ENCODE results near the gene RGS9BP. TPM values are rescaled to one million over a fixed set of nuclear protein-coding genes. Genes with fewer than 3 reads are reported as not detected.

RGS9BP gene
- total RNA-seq, 2 experiments from 2014 or later, result 0.14 TPM; not detected in 1

DNA sequence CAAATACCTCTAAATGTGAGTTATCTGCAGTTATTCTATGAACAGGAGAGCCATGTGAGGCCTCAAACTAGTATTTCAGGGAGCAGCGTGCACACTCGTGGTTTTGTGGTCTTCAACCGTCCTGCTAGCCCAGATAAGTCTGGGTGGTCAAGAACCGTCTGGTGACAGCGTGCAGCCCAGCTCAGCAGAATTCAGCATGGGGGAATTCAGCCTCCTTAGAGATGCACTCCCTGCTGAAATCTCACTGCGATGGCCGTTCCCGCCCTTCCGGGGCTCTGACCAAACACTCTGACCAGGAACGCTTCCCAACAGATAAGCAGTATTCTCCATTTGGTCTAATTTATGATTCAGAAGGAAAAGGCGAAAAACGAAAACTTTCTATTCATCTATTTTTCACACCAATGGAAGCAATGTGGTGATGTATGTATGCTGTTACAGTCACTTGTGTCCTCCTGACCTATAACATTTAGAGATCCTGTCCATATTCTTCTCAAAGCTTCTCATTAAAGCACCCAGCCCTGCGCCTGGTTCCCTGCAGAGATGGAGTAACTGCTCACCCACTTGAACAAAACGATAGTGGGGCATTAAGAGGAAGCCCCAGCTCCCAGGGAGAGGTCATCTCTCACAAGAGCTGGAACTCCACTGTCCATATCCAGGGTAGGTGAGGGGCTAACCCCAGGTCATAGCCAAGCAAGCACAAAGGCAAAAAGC is 3.6 kb upstream of the RGS9BP start:
- peak overlapping the region; percentile 94 for H3K4me3 Mint-ChIP-seq
- no peaks in the 10 kb centered on the region for H3K9me3 ChIP-seq (ENCODE audit: control insufficient read depth in 1 of 2, insufficient read depth in 1 of 2, low read length in 2 of 2)
- peaks cover under 1% of the 10 kb centered on the region for H3K36me3 ChIP-seq (ENCODE audit: insufficient read depth, low read length)
- DNase-seq (no peak), ATAC-seq (ENCODE audit: poor library complexity) (no peak)
- H3K4me3 ChIP-seq (ENCODE audit: low read length), result no peak overlapping the region
- H3K27me3 Mint-ChIP-seq, result peaks cover 1% of the 10 kb centered on the region
- H3K4me1 ChIP-seq (ENCODE audit: insufficient read depth, low read length), result peaks cover 58% of the 10 kb centered on the region
- ChIA-PET CTCF (interaction anchor here (0.8 kb wide), 1 partner anchor 10 kb away, joined by 3 read pairs; no protein-coding TSS in a partner anchor), POLR2A (no interaction called here)
- peaks cover 55% of the 10 kb centered on the region for H3K4me1 Mint-ChIP-seq (ENCODE audit: low read depth)
- intact Hi-C loops (cut with DNase I, micrococcal nuclease), result loop anchor here in 1 of 2 experiments (5.0 to 10.0 kb wide), 5 partner anchors 70 to 505 kb away; partner anchors contain the start of genes DPY19L3, GPATCH1 and ZNF507
- H3K27ac Mint-ChIP-seq, result no peak overlapping the region
- H3K36me3 Mint-ChIP-seq (ENCODE audit: low read depth), result peaks cover 25% of the 10 kb centered on the region
- TF ChIP-seq, protein P1, sequence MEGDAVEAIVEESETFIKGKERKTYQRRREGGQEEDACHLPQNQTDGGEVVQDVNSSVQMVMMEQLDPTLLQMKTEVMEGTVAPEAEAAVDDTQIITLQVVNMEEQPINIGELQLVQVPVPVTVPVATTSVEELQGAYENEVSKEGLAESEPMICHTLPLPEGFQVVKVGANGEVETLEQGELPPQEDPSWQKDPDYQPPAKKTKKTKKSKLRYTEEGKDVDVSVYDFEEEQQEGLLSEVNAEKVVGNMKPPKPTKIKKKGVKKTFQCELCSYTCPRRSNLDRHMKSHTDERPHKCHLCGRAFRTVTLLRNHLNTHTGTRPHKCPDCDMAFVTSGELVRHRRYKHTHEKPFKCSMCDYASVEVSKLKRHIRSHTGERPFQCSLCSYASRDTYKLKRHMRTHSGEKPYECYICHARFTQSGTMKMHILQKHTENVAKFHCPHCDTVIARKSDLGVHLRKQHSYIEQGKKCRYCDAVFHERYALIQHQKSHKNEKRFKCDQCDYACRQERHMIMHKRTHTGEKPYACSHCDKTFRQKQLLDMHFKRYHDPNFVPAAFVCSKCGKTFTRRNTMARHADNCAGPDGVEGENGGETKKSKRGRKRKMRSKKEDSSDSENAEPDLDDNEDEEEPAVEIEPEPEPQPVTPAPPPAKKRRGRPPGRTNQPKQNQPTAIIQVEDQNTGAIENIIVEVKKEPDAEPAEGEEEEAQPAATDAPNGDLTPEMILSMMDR (IDR thresholded peaks at IDR 0.05), result no peak
- no peaks in the 10 kb centered on the region for H3K9me3 Mint-ChIP-seq
- H3K27me3 ChIP-seq (ENCODE audit: control insufficient read depth in 1 of 2, insufficient read depth in 2 of 2, low read length in 2 of 2), result peaks cover 4 to 5% of the 10 kb centered on the region in 2 experiments
- H3K27ac ChIP-seq (ENCODE audit: low read depth in 1 of 2, low read length in 2 of 2), result no peak overlapping the region

DNA sequence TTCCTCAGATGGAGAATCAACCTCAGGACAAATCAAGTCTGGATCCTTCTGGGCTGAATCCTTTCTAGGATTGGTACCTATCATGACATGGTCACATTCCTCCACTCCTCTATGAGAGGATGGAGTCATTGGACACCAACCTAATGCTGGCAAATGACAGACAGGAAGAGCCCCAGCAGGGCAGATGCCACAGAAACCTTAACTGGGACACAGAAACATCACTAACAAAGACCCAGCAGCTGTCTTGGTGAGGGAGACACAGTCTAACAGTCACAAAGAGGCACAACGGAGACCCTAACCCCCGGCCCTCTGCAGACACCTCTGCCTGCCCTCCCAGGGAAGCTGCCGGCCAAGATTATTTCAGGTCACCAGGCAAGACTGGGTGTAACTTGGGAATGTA is 2.8 kb upstream of the RGS9BP start:
- peaks cover 24% of the 10 kb centered on the region for H3K36me3 Mint-ChIP-seq (ENCODE audit: low read depth)
- TF ChIP-seq, protein P1 (IDR thresholded peaks at IDR 0.05), result no peak
- H3K27me3 Mint-ChIP-seq, result peaks cover 8% of the 10 kb centered on the region
- Histone ChIP-seq H3K9me3 (ENCODE audit: control insufficient read depth in 1 of 2, insufficient read depth in 1 of 2, low read length in 2 of 2) (no peaks in the 10 kb centered on the region), H3K36me3 (ENCODE audit: insufficient read depth, low read length) (no peaks in the 10 kb centered on the region), H3K4me1 (ENCODE audit: insufficient read depth, low read length) (peaks cover 60% of the 10 kb centered on the region), H3K27me3 (ENCODE audit: control insufficient read depth in 1 of 2, insufficient read depth in 2 of 2, low read length in 2 of 2) (peaks cover 10 to 13% of the 10 kb centered on the region in 2 experiments), H3K4me3 (ENCODE audit: low read length) (no peak overlapping the region), H3K27ac (ENCODE audit: low read depth in 1 of 2, low read length in 2 of 2) (no peak overlapping the region)
- ChIA-PET CTCF (interaction anchor here (1.3 kb wide), 1 partner anchor 40 kb away, joined by 3 read pairs; no protein-coding TSS in a partner anchor), POLR2A (no interaction called here)
- H3K4me1 Mint-ChIP-seq (ENCODE audit: low read depth), result peaks cover 61% of the 10 kb centered on the region
- intact Hi-C loops (cut with DNase I, micrococcal nuclease), result loop anchor here in 1 of 2 experiments (5.0 to 10.0 kb wide), 5 partner anchors 71 to 504 kb away; partner anchors contain the start of genes DPY19L3, GPATCH1 and ZNF507
- H3K4me3 Mint-ChIP-seq, result peak overlapping the region; percentile 94
- H3K27ac Mint-ChIP-seq, result no peak overlapping the region
- no peak for DNase-seq
- ATAC-seq (ENCODE audit: poor library complexity), result no peak
- no peaks in the 10 kb centered on the region for H3K9me3 Mint-ChIP-seq

DNA sequence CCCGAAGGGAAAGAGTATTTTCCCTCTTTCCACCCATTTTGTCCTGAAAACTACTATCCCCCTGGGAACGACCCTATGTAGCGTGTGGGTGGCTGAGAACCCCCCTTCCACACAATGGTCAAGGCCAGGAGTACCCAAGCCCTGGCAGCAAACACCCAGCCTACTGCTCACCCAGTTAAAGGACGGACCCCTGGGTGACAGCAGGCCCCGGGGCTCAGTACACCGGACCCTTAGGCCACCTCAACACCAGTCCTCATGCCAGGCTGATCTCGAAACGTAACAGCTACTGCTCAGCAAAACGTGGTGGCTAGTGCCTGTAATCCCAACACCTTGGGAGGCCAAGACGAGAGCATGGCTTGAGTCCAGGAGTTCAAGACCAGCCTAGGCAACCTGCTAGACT is 2.1 kb upstream of the RGS9BP start:
- Histone ChIP-seq H3K27ac (ENCODE audit: low read depth in 1 of 2, low read length in 2 of 2) (no peak overlapping the region), H3K36me3 (ENCODE audit: insufficient read depth, low read length) (no peaks in the 10 kb centered on the region), H3K4me1 (ENCODE audit: insufficient read depth, low read length) (peaks cover 60% of the 10 kb centered on the region), H3K27me3 (ENCODE audit: control insufficient read depth in 1 of 2, insufficient read depth in 2 of 2, low read length in 2 of 2) (peaks cover 14 to 16% of the 10 kb centered on the region in 2 experiments), H3K9me3 (ENCODE audit: control insufficient read depth in 1 of 2, insufficient read depth in 1 of 2, low read length in 2 of 2) (no peaks in the 10 kb centered on the region), H3K4me3 (ENCODE audit: low read length) (peak overlapping the region; percentile 89)
- peaks cover 61% of the 10 kb centered on the region for H3K4me1 Mint-ChIP-seq (ENCODE audit: low read depth)
- intact Hi-C loops (cut with DNase I, micrococcal nuclease), result loop anchor here in 1 of 2 experiments (5.0 to 10.0 kb wide), 5 partner anchors 71 to 504 kb away; partner anchors contain the start of genes DPY19L3, GPATCH1 and ZNF507
- peak overlapping the region; percentile 79 for H3K27ac Mint-ChIP-seq
- peaks cover 21% of the 10 kb centered on the region for H3K36me3 Mint-ChIP-seq (ENCODE audit: low read depth)
- CTCF ChIA-PET, result interaction anchor here (1.1 to 1.3 kb wide), 2 partner anchors 18 to 41 kb away, joined by 3 read pairs; partner anchors contain the start of gene NUDT19
- TF ChIP-seq, protein P1 (IDR thresholded peaks at IDR 0.05), result no peak
- H3K27me3 Mint-ChIP-seq, result peaks cover 8% of the 10 kb centered on the region
- no peak for ATAC-seq (ENCODE audit: poor library complexity)
- POLR2A ChIA-PET, result interaction anchor here (0.6 to 3.9 kb wide), 2 partner anchors 18 to 93 kb away, joined by 3 to 58 read pairs; partner anchors contain the start of gene NUDT19
- DNase-seq, result peak in 1 of 14 experiments; percentile 23
- peak overlapping the region; percentile 94 for H3K4me3 Mint-ChIP-seq
- H3K9me3 Mint-ChIP-seq, result no peaks in the 10 kb centered on the region
